ENCODE measurements around the gene GMDS. TPM values are rescaled to one million over a fixed set of nuclear protein-coding genes. Genes with fewer than 3 reads are reported as not detected.

The GMDS gene
- total RNA-seq, 1 experiment from 2014 or later, result 27.6 TPM

GRCh38 chr6:1849691-1850090 is 395.7 kb downstream of the GMDS start:
- H3K79me1 ChIP-seq (ENCODE audit: insufficient read depth, low read depth, low read length, poor library complexity, severe bottlenecking), result no peaks in the 10 kb centered on the region
- peaks cover 7 to 17% (median 12%) of the 10 kb centered on the region in 3 experiments for H3K36me3 Mint-ChIP-seq (ENCODE audit: insufficient read depth in 1 of 3, low read depth in 3 of 3)
- H3K27me3 Mint-ChIP-seq (ENCODE audit: low read depth), result no peaks in the 10 kb centered on the region
- peaks cover 17 to 22% of the 10 kb centered on the region in 2 experiments for H3K9me3 Mint-ChIP-seq
- TF ChIP-seq CTCF (conservative IDR thresholded peaks at IDR 0.05), result no peak
- no peak overlapping the region for H3K4me2 ChIP-seq (ENCODE audit: insufficient read depth, insufficient read length, low read length)
- no peaks in the 10 kb centered on the region for H4K20me1 ChIP-seq (ENCODE audit: control insufficient read depth, insufficient read depth, insufficient read length)
- no peak overlapping the region for H2AK5ac ChIP-seq (ENCODE audit: insufficient read length, low read length)
- no peak overlapping the region for H3K27ac ChIP-seq (ENCODE audit: insufficient read length, low read depth, low read length)
- no peak overlapping the region for H3K18ac ChIP-seq (ENCODE audit: insufficient read length, low read depth, low read length)
- no peaks in the 10 kb centered on the region for H3K79me2 ChIP-seq (ENCODE audit: insufficient read depth, low read length)
- H3K4me1 ChIP-seq (ENCODE audit: insufficient read depth, low read length), result no peaks in the 10 kb centered on the region
- H3K9ac ChIP-seq (ENCODE audit: extremely low read depth, insufficient read length, low read length), result no peak overlapping the region
- H3K23me2 ChIP-seq (ENCODE audit: insufficient read length, low read depth, low read length, poor library complexity, severe bottlenecking), result no peaks in the 10 kb centered on the region
- no peak overlapping the region for H4K91ac ChIP-seq (ENCODE audit: insufficient read length, low read depth, low read length)
- H3K27ac Mint-ChIP-seq, result no peak overlapping the region
- H3K4me3 Mint-ChIP-seq, result no peak overlapping the region
- H2BK12ac ChIP-seq (ENCODE audit: insufficient read length, low read depth, low read length), result no peak overlapping the region
- no peak overlapping the region for H3K56ac ChIP-seq (ENCODE audit: insufficient read length, low read depth, low read length)
- WGBS (ENCODE audit: extremely low coverage, insufficient read length, low lambda C conversion rate), result no CpG with 5 or more reads among the region's 5 CpGs
- H3K27me3 ChIP-seq (ENCODE audit: insufficient read depth, low read length), result no peaks in the 10 kb centered on the region
- no peak overlapping the region for H3K4ac ChIP-seq (ENCODE audit: low read depth, low read length)
- H3K23ac ChIP-seq (ENCODE audit: insufficient read length, low read depth, low read length), result no peak overlapping the region
- H2BK15ac ChIP-seq (ENCODE audit: low read depth, low read length), result no peak overlapping the region
- H2BK120ac ChIP-seq (ENCODE audit: low read depth, low read length, poor library complexity, severe bottlenecking), result no peak overlapping the region
- no peak overlapping the region for H4K5ac ChIP-seq (ENCODE audit: insufficient read length, low read depth, low read length)
- H3T11ph ChIP-seq (ENCODE audit: low read length), result no peak overlapping the region
- H3K4me1 Mint-ChIP-seq, result no peaks in the 10 kb centered on the region
- peaks cover 5% of the 10 kb centered on the region for H3K9me3 ChIP-seq (ENCODE audit: control insufficient read depth, low read depth, low read length)
- no peak overlapping the region for H2BK20ac ChIP-seq (ENCODE audit: low read depth, low read length, poor library complexity, severe bottlenecking)
- H3K14ac ChIP-seq (ENCODE audit: insufficient read depth, low read length), result no peak overlapping the region
- H2BK5ac ChIP-seq (ENCODE audit: insufficient read length, low read length), result no peak overlapping the region
- no peak overlapping the region for H2AFZ ChIP-seq (ENCODE audit: low read length)
- no peak overlapping the region for H4K8ac ChIP-seq (replicated peaks; ENCODE audit: insufficient read length, low read depth, low read length)
- DNase-seq, result no peak
